Measurements from ENCODE around the gene RAB31.

DNA sequence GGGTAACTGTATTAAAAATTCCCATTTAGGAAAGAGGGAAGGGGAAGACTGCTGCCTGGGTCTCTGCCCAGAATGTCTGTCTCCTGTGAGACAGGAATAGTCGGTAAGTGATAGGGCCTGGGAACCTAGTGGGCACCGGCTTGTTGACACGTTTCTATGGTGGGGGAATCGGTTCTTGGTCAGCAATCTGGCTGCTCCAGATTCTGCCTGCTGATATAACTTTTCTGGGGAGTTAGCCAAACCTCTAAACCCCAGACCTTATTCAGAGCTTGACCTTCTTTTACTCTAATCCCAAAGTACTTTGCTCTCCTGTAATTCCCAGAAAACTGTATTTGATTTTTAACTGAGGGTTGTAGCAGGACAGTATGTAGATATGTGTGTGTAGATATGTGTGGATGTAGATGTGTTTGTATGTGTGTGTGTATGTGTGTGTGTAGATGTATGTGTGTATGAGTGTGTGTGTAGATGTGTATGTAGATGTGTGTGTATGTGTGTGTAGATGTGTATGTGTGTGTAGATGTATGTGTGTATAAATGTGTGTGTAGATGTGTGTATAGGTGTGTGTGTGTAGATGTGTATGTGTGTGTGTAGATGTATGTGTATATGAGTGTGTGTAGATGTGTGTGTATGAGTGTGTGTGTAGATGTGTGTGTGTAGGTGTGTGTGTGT lies 115.8 kb downstream of the RAB31 start:
- TF ChIP-seq ZSCAN9 (CRISPR knock-in tag; IDR thresholded peaks at IDR 0.05; ENCODE audit: borderline replicate concordance) (no peak), ZNF224 (CRISPR knock-in tag; IDR thresholded peaks at IDR 0.05) (no peak), SKI (IDR thresholded peaks at IDR 0.05; ENCODE audit: partially characterized antibody) (no peak), ZNF589 (CRISPR knock-in tag; conservative IDR thresholded peaks at IDR 0.05) (no peak), EED (CRISPR knock-in tag; IDR thresholded peaks at IDR 0.05) (no peak), PHB2 (IDR thresholded peaks at IDR 0.05; ENCODE audit: partially characterized antibody) (no peak)
- TF ChIP-seq, protein P1, sequence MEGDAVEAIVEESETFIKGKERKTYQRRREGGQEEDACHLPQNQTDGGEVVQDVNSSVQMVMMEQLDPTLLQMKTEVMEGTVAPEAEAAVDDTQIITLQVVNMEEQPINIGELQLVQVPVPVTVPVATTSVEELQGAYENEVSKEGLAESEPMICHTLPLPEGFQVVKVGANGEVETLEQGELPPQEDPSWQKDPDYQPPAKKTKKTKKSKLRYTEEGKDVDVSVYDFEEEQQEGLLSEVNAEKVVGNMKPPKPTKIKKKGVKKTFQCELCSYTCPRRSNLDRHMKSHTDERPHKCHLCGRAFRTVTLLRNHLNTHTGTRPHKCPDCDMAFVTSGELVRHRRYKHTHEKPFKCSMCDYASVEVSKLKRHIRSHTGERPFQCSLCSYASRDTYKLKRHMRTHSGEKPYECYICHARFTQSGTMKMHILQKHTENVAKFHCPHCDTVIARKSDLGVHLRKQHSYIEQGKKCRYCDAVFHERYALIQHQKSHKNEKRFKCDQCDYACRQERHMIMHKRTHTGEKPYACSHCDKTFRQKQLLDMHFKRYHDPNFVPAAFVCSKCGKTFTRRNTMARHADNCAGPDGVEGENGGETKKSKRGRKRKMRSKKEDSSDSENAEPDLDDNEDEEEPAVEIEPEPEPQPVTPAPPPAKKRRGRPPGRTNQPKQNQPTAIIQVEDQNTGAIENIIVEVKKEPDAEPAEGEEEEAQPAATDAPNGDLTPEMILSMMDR (CRISPR knock-in tag; IDR thresholded peaks at IDR 0.05) = no peak
- TF ChIP-seq, protein P2, sequence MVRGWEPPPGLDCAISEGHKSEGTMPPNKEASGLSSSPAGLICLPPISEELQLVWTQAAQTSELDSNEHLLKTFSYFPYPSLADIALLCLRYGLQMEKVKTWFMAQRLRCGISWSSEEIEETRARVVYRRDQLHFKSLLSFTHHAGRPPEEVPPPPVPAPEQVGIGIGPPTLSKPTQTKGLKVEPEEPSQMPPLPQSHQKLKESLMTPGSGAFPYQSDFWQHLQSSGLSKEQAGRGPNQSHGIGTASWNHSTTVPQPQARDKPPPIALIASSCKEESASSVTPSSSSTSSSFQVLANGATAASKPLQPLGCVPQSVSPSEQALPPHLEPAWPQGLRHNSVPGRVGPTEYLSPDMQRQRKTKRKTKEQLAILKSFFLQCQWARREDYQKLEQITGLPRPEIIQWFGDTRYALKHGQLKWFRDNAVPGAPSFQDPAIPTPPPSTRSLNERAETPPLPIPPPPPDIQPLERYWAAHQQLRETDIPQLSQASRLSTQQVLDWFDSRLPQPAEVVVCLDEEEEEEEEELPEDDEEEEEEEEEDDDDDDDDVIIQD (CRISPR knock-in tag; IDR thresholded peaks at IDR 0.05; ENCODE audit: low read depth) = no peak
- TF ChIP-seq, protein P3, sequence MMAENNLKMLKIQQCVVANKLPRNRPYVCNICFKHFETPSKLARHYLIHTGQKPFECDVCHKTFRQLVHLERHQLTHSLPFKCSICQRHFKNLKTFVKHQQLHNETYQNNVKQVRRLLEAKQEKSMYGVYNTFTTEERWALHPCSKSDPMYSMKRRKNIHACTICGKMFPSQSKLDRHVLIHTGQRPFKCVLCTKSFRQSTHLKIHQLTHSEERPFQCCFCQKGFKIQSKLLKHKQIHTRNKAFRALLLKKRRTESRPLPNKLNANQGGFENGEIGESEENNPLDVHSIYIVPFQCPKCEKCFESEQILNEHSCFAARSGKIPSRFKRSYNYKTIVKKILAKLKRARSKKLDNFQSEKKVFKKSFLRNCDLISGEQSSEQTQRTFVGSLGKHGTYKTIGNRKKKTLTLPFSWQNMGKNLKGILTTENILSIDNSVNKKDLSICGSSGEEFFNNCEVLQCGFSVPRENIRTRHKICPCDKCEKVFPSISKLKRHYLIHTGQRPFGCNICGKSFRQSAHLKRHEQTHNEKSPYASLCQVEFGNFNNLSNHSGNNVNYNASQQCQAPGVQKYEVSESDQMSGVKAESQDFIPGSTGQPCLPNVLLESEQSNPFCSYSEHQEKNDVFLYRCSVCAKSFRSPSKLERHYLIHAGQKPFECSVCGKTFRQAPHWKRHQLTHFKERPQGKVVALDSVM (CRISPR knock-in tag; IDR thresholded peaks at IDR 0.05) = no peak
- TF ChIP-seq, protein P4, sequence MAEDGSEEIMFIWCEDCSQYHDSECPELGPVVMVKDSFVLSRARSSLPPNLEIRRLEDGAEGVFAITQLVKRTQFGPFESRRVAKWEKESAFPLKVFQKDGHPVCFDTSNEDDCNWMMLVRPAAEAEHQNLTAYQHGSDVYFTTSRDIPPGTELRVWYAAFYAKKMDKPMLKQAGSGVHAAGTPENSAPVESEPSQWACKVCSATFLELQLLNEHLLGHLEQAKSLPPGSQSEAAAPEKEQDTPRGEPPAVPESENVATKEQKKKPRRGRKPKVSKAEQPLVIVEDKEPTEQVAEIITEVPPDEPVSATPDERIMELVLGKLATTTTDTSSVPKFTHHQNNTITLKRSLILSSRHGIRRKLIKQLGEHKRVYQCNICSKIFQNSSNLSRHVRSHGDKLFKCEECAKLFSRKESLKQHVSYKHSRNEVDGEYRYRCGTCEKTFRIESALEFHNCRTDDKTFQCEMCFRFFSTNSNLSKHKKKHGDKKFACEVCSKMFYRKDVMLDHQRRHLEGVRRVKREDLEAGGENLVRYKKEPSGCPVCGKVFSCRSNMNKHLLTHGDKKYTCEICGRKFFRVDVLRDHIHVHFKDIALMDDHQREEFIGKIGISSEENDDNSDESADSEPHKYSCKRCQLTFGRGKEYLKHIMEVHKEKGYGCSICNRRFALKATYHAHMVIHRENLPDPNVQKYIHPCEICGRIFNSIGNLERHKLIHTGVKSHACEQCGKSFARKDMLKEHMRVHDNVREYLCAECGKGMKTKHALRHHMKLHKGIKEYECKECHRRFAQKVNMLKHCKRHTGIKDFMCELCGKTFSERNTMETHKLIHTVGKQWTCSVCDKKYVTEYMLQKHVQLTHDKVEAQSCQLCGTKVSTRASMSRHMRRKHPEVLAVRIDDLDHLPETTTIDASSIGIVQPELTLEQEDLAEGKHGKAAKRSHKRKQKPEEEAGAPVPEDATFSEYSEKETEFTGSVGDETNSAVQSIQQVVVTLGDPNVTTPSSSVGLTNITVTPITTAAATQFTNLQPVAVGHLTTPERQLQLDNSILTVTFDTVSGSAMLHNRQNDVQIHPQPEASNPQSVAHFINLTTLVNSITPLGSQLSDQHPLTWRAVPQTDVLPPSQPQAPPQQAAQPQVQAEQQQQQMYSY (CRISPR knock-in tag; IDR thresholded peaks at IDR 0.05) = no peak
